ENCODE data around the gene FANCB. TPM values are rescaled to one million over a fixed set of nuclear protein-coding genes. Genes with fewer than 3 reads are reported as not detected.

Gene FANCB
- total RNA-seq, 6 experiments from 2014 or later = 0.09 to 0.99 (median 0.27) TPM

DNA sequence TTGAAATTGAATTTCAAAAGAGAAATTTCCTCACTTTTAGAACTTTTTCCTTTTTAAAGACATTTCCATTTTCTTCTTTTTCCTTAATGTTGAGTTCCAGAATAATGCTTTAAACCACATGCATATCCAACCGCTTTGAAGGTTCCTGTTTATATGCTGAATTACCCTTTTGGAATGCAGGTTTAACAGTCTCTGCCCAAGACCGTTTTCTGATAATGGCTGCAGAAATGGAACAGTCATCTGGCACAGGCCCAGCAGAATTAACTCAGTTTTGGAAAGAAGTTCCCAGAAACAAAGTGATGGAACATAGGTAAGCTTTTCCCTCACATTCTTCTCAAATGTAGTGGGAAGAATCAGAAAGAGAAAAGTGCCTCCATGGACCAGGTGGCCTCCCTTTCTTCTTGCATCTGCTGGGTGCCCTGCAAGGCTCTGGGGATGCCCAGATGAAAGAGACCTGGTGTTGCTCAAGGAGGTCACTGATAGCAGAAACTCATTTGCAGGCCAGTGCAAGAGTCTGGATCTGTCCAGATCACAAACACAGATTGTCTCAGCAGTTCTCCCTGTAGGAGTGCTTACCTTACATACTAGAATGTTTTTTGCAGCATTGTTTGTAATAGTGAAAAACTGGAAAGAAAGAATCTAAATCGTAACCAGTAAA, 43.3 kb upstream of the FANCB start:
- no peak overlapping the region for H3K27ac ChIP-seq
- H3K4me3 ChIP-seq = no peak overlapping the region
- TF ChIP-seq, protein P1, sequence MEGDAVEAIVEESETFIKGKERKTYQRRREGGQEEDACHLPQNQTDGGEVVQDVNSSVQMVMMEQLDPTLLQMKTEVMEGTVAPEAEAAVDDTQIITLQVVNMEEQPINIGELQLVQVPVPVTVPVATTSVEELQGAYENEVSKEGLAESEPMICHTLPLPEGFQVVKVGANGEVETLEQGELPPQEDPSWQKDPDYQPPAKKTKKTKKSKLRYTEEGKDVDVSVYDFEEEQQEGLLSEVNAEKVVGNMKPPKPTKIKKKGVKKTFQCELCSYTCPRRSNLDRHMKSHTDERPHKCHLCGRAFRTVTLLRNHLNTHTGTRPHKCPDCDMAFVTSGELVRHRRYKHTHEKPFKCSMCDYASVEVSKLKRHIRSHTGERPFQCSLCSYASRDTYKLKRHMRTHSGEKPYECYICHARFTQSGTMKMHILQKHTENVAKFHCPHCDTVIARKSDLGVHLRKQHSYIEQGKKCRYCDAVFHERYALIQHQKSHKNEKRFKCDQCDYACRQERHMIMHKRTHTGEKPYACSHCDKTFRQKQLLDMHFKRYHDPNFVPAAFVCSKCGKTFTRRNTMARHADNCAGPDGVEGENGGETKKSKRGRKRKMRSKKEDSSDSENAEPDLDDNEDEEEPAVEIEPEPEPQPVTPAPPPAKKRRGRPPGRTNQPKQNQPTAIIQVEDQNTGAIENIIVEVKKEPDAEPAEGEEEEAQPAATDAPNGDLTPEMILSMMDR (IDR thresholded peaks at IDR 0.05) = no peak
- no peak for TF ChIP-seq POLR2A (IDR thresholded peaks at IDR 0.05)
- no peaks in the 10 kb centered on the region for H3K27me3 ChIP-seq
- DNase-seq (no peak), ATAC-seq (no peak)
- WGBS (ENCODE audit: insufficient coverage, low coverage, low lambda C conversion rate, missing lambda C conversion rate) = 56% methylated on average over 3 of the region's 3 CpGs
- H3K4me1 ChIP-seq = no peaks in the 10 kb centered on the region
- peaks cover 0 to 8% (median 0%) of the 10 kb centered on the region in 4 donors for H3K36me3 ChIP-seq
- no peaks in the 10 kb centered on the region for H3K9me3 ChIP-seq
- intact Hi-C loops (cut with DNase I) = no loop called here

DNA sequence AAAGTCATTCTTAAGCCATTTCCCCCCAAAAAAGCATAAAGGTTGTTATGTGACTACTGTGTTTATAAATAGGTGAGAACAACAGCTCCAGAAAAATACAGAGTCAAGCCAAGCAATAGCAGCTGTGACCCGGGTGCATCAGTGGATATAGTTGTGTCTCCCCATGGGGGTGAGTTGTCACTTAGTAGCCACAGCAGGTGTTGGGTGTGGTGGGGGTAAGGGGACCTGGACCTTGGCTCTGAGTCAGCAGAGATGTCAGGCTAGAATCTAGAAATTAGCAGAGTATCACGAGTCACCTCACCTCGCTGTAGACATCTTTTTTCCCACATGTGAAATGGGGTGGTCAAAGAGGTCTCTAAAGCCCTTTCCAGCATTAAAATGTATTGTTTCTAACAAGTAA, 42.7 kb upstream of the FANCB start:
- TF ChIP-seq, protein P1 (IDR thresholded peaks at IDR 0.05) = no peak
- no peak for TF ChIP-seq POLR2A (IDR thresholded peaks at IDR 0.05)
- Histone ChIP-seq H3K27me3 (no peaks in the 10 kb centered on the region), H3K36me3 (peaks cover 0 to 8% (median 0%) of the 10 kb centered on the region in 4 donors), H3K9me3 (no peaks in the 10 kb centered on the region), H3K4me1 (no peaks in the 10 kb centered on the region), H3K27ac (no peak overlapping the region), H3K4me3 (no peak overlapping the region)
- intact Hi-C loops (cut with DNase I) = no loop called here
- ATAC-seq (no peak), DNase-seq (no peak)
- WGBS (ENCODE audit: insufficient coverage, low coverage, low lambda C conversion rate, missing lambda C conversion rate) = 64% methylated on average over 2 of the region's 3 CpGs

GRCh38 chrX:14913241-14913640, 40.4 kb upstream of the FANCB start:
- intact Hi-C loops (cut with DNase I) = no loop called here
- Histone ChIP-seq H3K4me3 (no peak overlapping the region), H3K27ac (no peak overlapping the region), H3K27me3 (no peaks in the 10 kb centered on the region), H3K4me1 (no peaks in the 10 kb centered on the region), H3K36me3 (peaks cover 0 to 8% (median 0%) of the 10 kb centered on the region in 4 donors), H3K9me3 (no peaks in the 10 kb centered on the region)
- TF ChIP-seq, protein P1 (IDR thresholded peaks at IDR 0.05) = no peak
- no peak for TF ChIP-seq POLR2A (IDR thresholded peaks at IDR 0.05)
- ATAC-seq (no peak), DNase-seq (no peak)
- WGBS (ENCODE audit: insufficient coverage, low coverage, low lambda C conversion rate, missing lambda C conversion rate) = 61% methylated on average over 2 of the region's 2 CpGs

- 37% methylated on average over 2 of the region's 2 CpGs for WGBS (ENCODE audit: insufficient coverage, low coverage, low lambda C conversion rate, missing lambda C conversion rate)
- Histone ChIP-seq H3K4me1 (no peaks in the 10 kb centered on the region), H3K9me3 (no peaks in the 10 kb centered on the region), H3K27ac (no peak overlapping the region), H3K4me3 (no peak overlapping the region), H3K36me3 (no peaks in the 10 kb centered on the region), H3K27me3 (no peaks in the 10 kb centered on the region)
- TF ChIP-seq, protein P1 (IDR thresholded peaks at IDR 0.05) = no peak
- TF ChIP-seq POLR2A (IDR thresholded peaks at IDR 0.05) = no peak
- intact Hi-C loops (cut with DNase I) = no loop called here
- ATAC-seq (no peak), DNase-seq (no peak)
Measured at GRCh38 chrX:14903891-14904290, 31.0 kb upstream of the FANCB start.

- DNase-seq = no peak
- Histone ChIP-seq H3K36me3 (no peaks in the 10 kb centered on the region), H3K4me3 (no peak overlapping the region), H3K27ac (no peak overlapping the region), H3K4me1 (no peaks in the 10 kb centered on the region), H3K27me3 (no peaks in the 10 kb centered on the region), H3K9me3 (no peaks in the 10 kb centered on the region)
- ATAC-seq = peak in 1 of 4 donors; percentile 39
- intact Hi-C loops (cut with DNase I) = no loop called here
- no peak for TF ChIP-seq POLR2A (IDR thresholded peaks at IDR 0.05)
- TF ChIP-seq, protein P1 (IDR thresholded peaks at IDR 0.05) = no peak
Measured at GRCh38 chrX:14902537-14902936, 29.7 kb upstream of the FANCB start.
